Rectal smooth muscle tissue (tissue), 1 donor: ENCODE data around the gene IDH3B.
"Not testable (repeated sequence)": the region's sequence is repeated elsewhere in the genome, so short reads cannot be mapped to it uniquely, and the experiment has no call there.

Source experiments
- H3K27ac ChIP-seq: one replicate; pipeline ENCODE4 v1.7.0; 2013; ENCODE audit warnings: low read depth, low read length, inconsistent platforms
- H3K27me3 ChIP-seq: one replicate; pipeline ENCODE4 v1.7.0; 2013; ENCODE audit warnings: low read length; ENCODE audit not compliant: control insufficient read depth, insufficient read depth
- H3K36me3 ChIP-seq: one replicate; pipeline ENCODE4 v1.7.0; 2013; ENCODE audit warnings: low read length; ENCODE audit not compliant: control insufficient read depth, insufficient read depth
- H3K4me1 ChIP-seq: one replicate; pipeline ENCODE4 v1.7.0; 2013; ENCODE audit warnings: low read length; ENCODE audit not compliant: control insufficient read depth, insufficient read depth
- H3K4me3 ChIP-seq: one replicate; pipeline ENCODE4 v1.7.0; 2013; ENCODE audit warnings: low read length
- H3K9ac ChIP-seq: one replicate; pipeline ENCODE4 v1.7.0; 2013; ENCODE audit warnings: low read length

IDH3B gene

GRCh38 chr20:2692036-2692885 is 28.2 kb upstream of the IDH3B start, which contains the start of gene EBF4:
EBF4 (plus strand) TSS chr20:2692780; CDS start chr20:2693646, 866 bp downstream.
- Histone ChIP-seq H3K9ac (no peak within 1 kb of the TSS), H3K36me3 (no peaks in the 10 kb centered on the region), H3K27ac (peak within 1 kb of the TSS; percentile 71), H3K4me3 (peak within 1 kb of the TSS; percentile 47), H3K4me1 (no peaks in the 10 kb centered on the region), H3K27me3 (peaks cover 12% of the 10 kb centered on the region)

DNA sequence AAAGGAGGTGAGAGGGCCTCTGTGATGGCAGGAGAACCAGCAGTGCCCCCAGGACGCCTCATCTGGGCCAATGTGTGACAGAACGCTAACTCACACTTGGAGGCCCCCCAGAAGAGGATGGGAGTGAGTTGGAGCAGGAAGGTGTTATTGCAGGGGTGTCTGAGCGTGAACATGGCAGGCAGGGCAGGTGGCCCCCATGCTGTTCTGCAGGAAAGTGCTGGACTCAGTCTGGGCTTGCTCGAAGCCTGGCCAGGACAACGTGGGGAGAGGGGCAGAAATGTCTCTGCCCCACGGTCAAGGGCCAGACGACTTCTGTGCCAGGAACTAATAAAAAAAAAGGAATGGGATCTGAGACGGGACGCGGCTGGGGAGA is 27.6 kb upstream of the IDH3B start:
- Histone ChIP-seq H3K4me1 (no peaks in the 10 kb centered on the region), H3K36me3 (no peaks in the 10 kb centered on the region), H3K9ac (no peak overlapping the region), H3K27me3 (peaks cover 12% of the 10 kb centered on the region), H3K4me3 (peak overlapping the region; percentile 47), H3K27ac (peak overlapping the region; percentile 71)

DNA sequence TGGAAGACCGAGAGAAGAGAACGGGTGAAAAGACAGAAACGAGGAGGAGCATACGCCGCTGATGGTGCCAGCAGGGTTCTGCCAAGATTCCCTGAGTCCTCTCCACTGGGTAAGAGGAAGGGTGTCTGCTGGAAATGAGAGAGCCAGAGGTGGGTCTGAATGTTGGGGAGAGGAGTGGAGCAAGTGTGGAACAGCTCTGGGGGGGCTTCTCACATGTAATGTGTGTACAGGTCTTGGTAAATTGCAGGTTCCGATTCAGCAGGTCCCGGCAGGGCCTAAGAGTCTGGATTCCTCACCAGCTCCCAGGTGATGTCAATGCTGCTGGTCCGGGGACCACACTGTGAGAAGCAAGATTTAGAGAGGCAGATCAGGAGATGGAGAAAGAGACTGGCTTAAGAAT is 27.1 kb upstream of the IDH3B start:
- H3K36me3 ChIP-seq: no peaks in the 10 kb centered on the region
- H3K27ac ChIP-seq: no peak overlapping the region
- no peak overlapping the region for H3K9ac ChIP-seq
- H3K27me3 ChIP-seq: peaks cover 12% of the 10 kb centered on the region
- H3K4me3 ChIP-seq: no peak overlapping the region
- no peaks in the 10 kb centered on the region for H3K4me1 ChIP-seq

GRCh38 chr20:2690718-2691117 is 26.7 kb upstream of the IDH3B start:
- H3K4me1 ChIP-seq: no peaks in the 10 kb centered on the region
- no peak overlapping the region for H3K4me3 ChIP-seq
- H3K27me3 ChIP-seq: peaks cover 12% of the 10 kb centered on the region
- H3K36me3 ChIP-seq: no peaks in the 10 kb centered on the region
- H3K27ac ChIP-seq: no peak overlapping the region
- H3K9ac ChIP-seq: no peak overlapping the region

- no peak overlapping the region for H3K4me3 ChIP-seq
- no peak overlapping the region for H3K27ac ChIP-seq
- H3K36me3 ChIP-seq: no peaks in the 10 kb centered on the region
- H3K27me3 ChIP-seq: peaks cover 8% of the 10 kb centered on the region
- H3K9ac ChIP-seq: no peak overlapping the region
- no peaks in the 10 kb centered on the region for H3K4me1 ChIP-seq
These were observed 26.2 kb upstream of the IDH3B start for GRCh38 chr20:2690213-2690612.

DNA sequence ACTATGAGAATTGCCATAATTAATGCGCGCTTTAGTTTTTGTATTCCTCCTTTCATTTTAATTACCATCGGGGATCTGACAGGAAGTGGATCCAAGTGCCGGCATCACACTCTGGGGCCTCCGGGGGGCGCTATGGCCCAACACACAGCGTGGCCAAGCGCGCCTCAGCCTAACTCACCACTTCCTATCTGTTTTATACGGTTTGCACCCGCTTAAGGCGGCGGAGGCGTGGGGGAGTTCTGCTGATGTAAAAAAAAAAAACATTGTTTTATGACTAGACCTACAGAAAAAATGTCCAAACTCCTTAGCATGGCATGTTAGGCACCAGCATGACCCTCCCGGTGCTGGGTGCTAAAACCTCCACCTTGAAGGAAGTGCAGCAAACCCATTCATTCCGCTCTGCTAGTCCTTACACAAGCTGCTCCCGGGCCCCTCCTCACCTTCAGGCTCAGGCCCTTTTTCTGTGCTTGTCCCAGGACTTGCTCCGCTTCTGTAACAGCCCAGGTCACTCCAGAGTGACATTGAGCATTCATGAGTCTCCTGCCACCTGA is 24.1 kb upstream of the IDH3B start:
- H3K27me3 ChIP-seq: peaks cover 6% of the 10 kb centered on the region
- no peak overlapping the region for H3K27ac ChIP-seq
- H3K9ac ChIP-seq: no peak overlapping the region
- H3K4me3 ChIP-seq: no peak overlapping the region
- no peaks in the 10 kb centered on the region for H3K36me3 ChIP-seq
- H3K4me1 ChIP-seq: no peaks in the 10 kb centered on the region

DNA sequence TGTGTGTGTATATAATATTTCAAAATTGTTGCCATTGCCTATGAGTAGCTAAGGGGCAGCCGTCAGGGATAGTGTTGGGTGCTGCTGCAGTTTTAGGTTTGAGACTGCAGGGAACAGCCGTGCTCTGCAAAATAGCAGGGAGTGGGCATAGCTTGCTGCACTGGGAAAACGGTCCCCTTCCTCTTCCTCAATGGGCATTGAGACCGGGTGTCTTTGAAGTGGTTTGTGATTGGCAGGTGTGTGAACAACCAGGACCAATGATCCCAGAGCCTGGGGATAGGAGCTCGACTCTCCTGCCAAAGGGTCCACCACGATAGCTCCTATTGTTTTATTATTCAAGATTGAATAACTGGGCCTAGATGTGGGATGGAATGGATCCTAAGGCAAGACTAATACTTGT is 23.5 kb upstream of the IDH3B start:
- no peaks in the 10 kb centered on the region for H3K36me3 ChIP-seq
- no peak overlapping the region for H3K4me3 ChIP-seq
- H3K27me3 ChIP-seq: peaks cover 6% of the 10 kb centered on the region
- no peak overlapping the region for H3K27ac ChIP-seq
- no peak overlapping the region for H3K9ac ChIP-seq
- H3K4me1 ChIP-seq: no peaks in the 10 kb centered on the region

DNA sequence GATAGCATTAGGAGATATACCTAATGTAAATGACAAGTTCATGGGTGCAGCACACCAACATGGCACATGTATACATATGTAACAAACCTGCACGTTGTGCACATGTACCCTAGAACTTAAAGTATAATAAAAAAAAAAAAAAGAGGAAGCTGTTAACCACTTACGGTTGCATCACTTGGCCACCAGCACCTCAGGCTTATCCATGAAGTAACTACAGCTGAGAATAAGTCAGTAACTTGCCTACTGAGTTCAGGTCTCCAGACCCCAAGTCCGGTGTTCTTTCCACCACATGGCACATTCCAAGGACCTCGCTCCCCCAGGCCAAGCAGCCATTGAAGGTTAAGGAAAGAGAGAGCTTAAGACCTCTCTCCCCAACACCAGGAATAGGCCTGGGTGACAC is 20.8 kb upstream of the IDH3B start:
- not testable (repeated sequence) for H3K4me1 ChIP-seq, H3K9ac ChIP-seq, H3K27ac ChIP-seq, H3K27me3 ChIP-seq, H3K4me3 ChIP-seq, H3K36me3 ChIP-seq

- not testable (repeated sequence) for H3K27ac ChIP-seq, H3K36me3 ChIP-seq, H3K9ac ChIP-seq, H3K4me3 ChIP-seq, H3K27me3 ChIP-seq, H3K4me1 ChIP-seq
These were observed 18.0 kb upstream of the IDH3B start for GRCh38 chr20:2682040-2682439.

DNA sequence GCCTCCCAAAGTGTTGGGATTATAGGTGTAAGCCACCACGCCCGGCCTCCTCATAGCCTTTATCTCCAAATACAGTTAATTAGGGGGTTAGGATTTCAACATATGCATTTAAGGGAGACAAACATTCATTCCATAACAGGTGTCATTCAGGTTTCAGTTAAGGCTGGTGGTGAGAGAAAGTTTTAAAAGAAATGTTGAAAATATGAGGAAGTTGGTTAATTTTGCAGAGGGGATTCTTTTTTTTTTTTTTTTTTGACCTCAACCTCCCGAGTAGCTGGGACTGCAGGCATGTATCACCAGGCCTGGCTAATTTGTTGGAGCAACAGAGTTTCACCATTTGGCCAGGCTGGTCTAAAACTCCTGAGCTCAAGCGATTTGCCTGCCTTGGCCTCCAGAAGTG is 16.0 kb upstream of the IDH3B start:
- Histone ChIP-seq H3K27me3 (peaks cover 2% of the 10 kb centered on the region), H3K4me1 (no peaks in the 10 kb centered on the region), H3K4me3 (no peak overlapping the region), H3K36me3 (no peaks in the 10 kb centered on the region), H3K9ac (no peak overlapping the region), H3K27ac (no peak overlapping the region)

DNA sequence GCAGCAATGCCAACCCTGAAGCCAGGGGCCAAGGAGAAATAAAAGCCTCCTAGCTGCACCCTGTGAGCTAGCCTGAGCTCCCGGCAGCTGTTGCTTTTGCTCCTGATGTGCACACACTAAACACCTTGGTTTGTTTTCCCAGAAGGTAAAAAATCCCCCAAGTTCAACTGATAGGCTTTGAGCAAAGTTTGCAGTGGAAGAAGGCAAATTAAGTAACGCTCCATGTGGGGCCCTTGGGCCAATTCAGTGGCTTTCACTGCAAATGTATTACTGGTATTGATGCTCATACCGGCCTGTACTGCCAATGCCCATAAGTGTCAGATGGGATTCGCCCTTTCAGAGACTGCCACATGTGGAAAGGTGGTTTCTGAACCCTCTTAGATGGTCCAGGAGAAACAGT is 9.4 kb upstream of the IDH3B start:
- Histone ChIP-seq H3K4me3 (no peak overlapping the region), H3K36me3 (no peaks in the 10 kb centered on the region)

DNA sequence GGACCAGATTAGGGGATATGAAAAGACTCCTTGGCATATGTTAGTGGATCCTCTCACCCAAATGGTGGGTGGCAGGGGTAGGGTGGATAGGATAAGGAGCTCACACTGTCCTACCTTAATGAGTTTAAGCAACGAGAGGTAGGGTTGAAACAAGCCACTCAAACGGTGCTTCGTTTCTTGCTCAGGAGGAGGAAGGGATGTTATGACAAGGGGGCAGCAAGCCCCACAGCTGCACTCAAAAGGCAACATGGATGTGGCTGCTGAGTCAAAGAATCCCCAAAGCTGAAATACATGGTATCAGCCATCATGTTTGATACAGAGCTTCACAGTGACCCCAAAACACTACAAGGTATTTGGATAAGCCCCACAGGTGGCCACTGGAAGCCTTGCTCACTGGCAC is 8.4 kb upstream of the IDH3B start:
- Histone ChIP-seq H3K27ac (no peak overlapping the region), H3K4me3 (no peak overlapping the region), H3K27me3 (no peaks in the 10 kb centered on the region), H3K36me3 (no peaks in the 10 kb centered on the region), H3K4me1 (no peaks in the 10 kb centered on the region), H3K9ac (no peak overlapping the region)

More for the DNA sequence above, 9.4 kb upstream of the IDH3B start:
- H3K27me3 ChIP-seq: no peaks in the 10 kb centered on the region
- no peaks in the 10 kb centered on the region for H3K4me1 ChIP-seq
- H3K27ac ChIP-seq: no peak overlapping the region
- no peak overlapping the region for H3K9ac ChIP-seq

- Histone ChIP-seq H3K27me3 (no peaks in the 10 kb centered on the region), H3K27ac (no peak overlapping the region), H3K4me1 (no peaks in the 10 kb centered on the region), H3K9ac (no peak overlapping the region), H3K4me3 (no peak overlapping the region), H3K36me3 (no peaks in the 10 kb centered on the region)
These were observed 8.0 kb upstream of the IDH3B start for GRCh38 chr20:2671977-2672376.
